ENCODE data around the gene UBE2B.

UBE2B gene

GRCh38 chr5:134426361-134426760 lies 55.0 kb downstream of the UBE2B start:
- no peaks in the 10 kb centered on the region for H3K27me3 ChIP-seq (ENCODE audit: control insufficient read depth, insufficient read depth, low read length)
- no peaks in the 10 kb centered on the region for H3K4me1 ChIP-seq (ENCODE audit: control insufficient read depth, insufficient read depth, low read length)
- H3K4me3 ChIP-seq (ENCODE audit: low read length): no peak overlapping the region

GRCh38 chr5:134427540-134428041 lies 56.2 kb downstream of the UBE2B start:
- Histone ChIP-seq H3K36me3 (ENCODE audit: control insufficient read depth, insufficient read depth, low read length) (no peaks in the 10 kb centered on the region), H3K9me3 (ENCODE audit: control insufficient read depth, low read length) (no peaks in the 10 kb centered on the region), H3K27me3 (ENCODE audit: control insufficient read depth, insufficient read depth, low read length) (no peaks in the 10 kb centered on the region), H3K4me1 (ENCODE audit: control insufficient read depth, insufficient read depth, low read length) (no peaks in the 10 kb centered on the region), H3K9ac (ENCODE audit: low read length) (no peak overlapping the region), H3K4me3 (ENCODE audit: low read length) (no peak overlapping the region)

More at GRCh38 chr5:134426361-134426760, 55.0 kb downstream of the UBE2B start:
- Histone ChIP-seq H3K9me3 (ENCODE audit: control insufficient read depth, low read length) (no peaks in the 10 kb centered on the region), H3K9ac (ENCODE audit: low read length) (no peak overlapping the region), H3K36me3 (ENCODE audit: control insufficient read depth, insufficient read depth, low read length) (no peaks in the 10 kb centered on the region)

GRCh38 chr5:134430001-134430569 lies 58.7 kb downstream of the UBE2B start:
- H3K36me3 ChIP-seq (ENCODE audit: control insufficient read depth, insufficient read depth, low read length): no peaks in the 10 kb centered on the region
- H3K4me3 ChIP-seq (ENCODE audit: low read length): no peak overlapping the region
- no peaks in the 10 kb centered on the region for H3K27me3 ChIP-seq (ENCODE audit: control insufficient read depth, insufficient read depth, low read length)
- no peaks in the 10 kb centered on the region for H3K9me3 ChIP-seq (ENCODE audit: control insufficient read depth, low read length)
- H3K9ac ChIP-seq (ENCODE audit: low read length): no peak overlapping the region
- H3K4me1 ChIP-seq (ENCODE audit: control insufficient read depth, insufficient read depth, low read length): no peaks in the 10 kb centered on the region

GRCh38 chr5:134432174-134432573 lies 60.8 kb downstream of the UBE2B start:
- Histone ChIP-seq H3K27me3 (ENCODE audit: control insufficient read depth, insufficient read depth, low read length) (no peaks in the 10 kb centered on the region), H3K9ac (ENCODE audit: low read length) (no peak overlapping the region), H3K4me3 (ENCODE audit: low read length) (no peak overlapping the region), H3K4me1 (ENCODE audit: control insufficient read depth, insufficient read depth, low read length) (peaks cover 10% of the 10 kb centered on the region), H3K36me3 (ENCODE audit: control insufficient read depth, insufficient read depth, low read length) (no peaks in the 10 kb centered on the region), H3K9me3 (ENCODE audit: control insufficient read depth, low read length) (no peaks in the 10 kb centered on the region)

- no peaks in the 10 kb centered on the region for H3K9me3 ChIP-seq (ENCODE audit: control insufficient read depth, low read length)
- no peak overlapping the region for H3K9ac ChIP-seq (ENCODE audit: low read length)
- H3K27me3 ChIP-seq (ENCODE audit: control insufficient read depth, insufficient read depth, low read length): no peaks in the 10 kb centered on the region
- H3K4me3 ChIP-seq (ENCODE audit: low read length): no peak overlapping the region
- H3K4me1 ChIP-seq (ENCODE audit: control insufficient read depth, insufficient read depth, low read length): peaks cover 17% of the 10 kb centered on the region
- H3K36me3 ChIP-seq (ENCODE audit: control insufficient read depth, insufficient read depth, low read length): no peaks in the 10 kb centered on the region
Measured at GRCh38 chr5:134432677-134433359, 61.4 kb downstream of the UBE2B start.

- Histone ChIP-seq H3K27me3 (ENCODE audit: control insufficient read depth, insufficient read depth, low read length) (no peaks in the 10 kb centered on the region), H3K9ac (ENCODE audit: low read length) (no peak overlapping the region), H3K4me1 (ENCODE audit: control insufficient read depth, insufficient read depth, low read length) (peaks cover 31% of the 10 kb centered on the region), H3K9me3 (ENCODE audit: control insufficient read depth, low read length) (no peaks in the 10 kb centered on the region), H3K4me3 (ENCODE audit: low read length) (no peak overlapping the region), H3K36me3 (ENCODE audit: control insufficient read depth, insufficient read depth, low read length) (no peaks in the 10 kb centered on the region)
Measured at GRCh38 chr5:134435560-134435959, 64.2 kb downstream of the UBE2B start.

GRCh38 chr5:134436523-134437339 lies 65.4 kb downstream of the UBE2B start:
- H3K4me1 ChIP-seq (ENCODE audit: control insufficient read depth, insufficient read depth, low read length): peaks cover 34% of the 10 kb centered on the region
- no peaks in the 10 kb centered on the region for H3K36me3 ChIP-seq (ENCODE audit: control insufficient read depth, insufficient read depth, low read length)
- no peak overlapping the region for H3K4me3 ChIP-seq (ENCODE audit: low read length)
- no peaks in the 10 kb centered on the region for H3K9me3 ChIP-seq (ENCODE audit: control insufficient read depth, low read length)
- H3K27me3 ChIP-seq (ENCODE audit: control insufficient read depth, insufficient read depth, low read length): no peaks in the 10 kb centered on the region
- H3K9ac ChIP-seq (ENCODE audit: low read length): peak overlapping the region; percentile 42

GRCh38 chr5:134437340-134437846 lies 66.0 kb downstream of the UBE2B start:
- Histone ChIP-seq H3K9ac (ENCODE audit: low read length) (no peak overlapping the region), H3K9me3 (ENCODE audit: control insufficient read depth, low read length) (no peaks in the 10 kb centered on the region), H3K4me3 (ENCODE audit: low read length) (no peak overlapping the region), H3K4me1 (ENCODE audit: control insufficient read depth, insufficient read depth, low read length) (peaks cover 34% of the 10 kb centered on the region), H3K27me3 (ENCODE audit: control insufficient read depth, insufficient read depth, low read length) (no peaks in the 10 kb centered on the region), H3K36me3 (ENCODE audit: control insufficient read depth, insufficient read depth, low read length) (no peaks in the 10 kb centered on the region)

- H3K9ac ChIP-seq (ENCODE audit: low read length): no peak overlapping the region
Measured at GRCh38 chr5:134437847-134438581, 66.6 kb downstream of the UBE2B start.

GRCh38 chr5:134438721-134439123 lies 67.4 kb downstream of the UBE2B start:
- no peaks in the 10 kb centered on the region for H3K9me3 ChIP-seq (ENCODE audit: control insufficient read depth, low read length)
- no peak overlapping the region for H3K4me3 ChIP-seq (ENCODE audit: low read length)
- no peaks in the 10 kb centered on the region for H3K27me3 ChIP-seq (ENCODE audit: control insufficient read depth, insufficient read depth, low read length)
- H3K36me3 ChIP-seq (ENCODE audit: control insufficient read depth, insufficient read depth, low read length): no peaks in the 10 kb centered on the region
- no peak overlapping the region for H3K9ac ChIP-seq (ENCODE audit: low read length)
- H3K4me1 ChIP-seq (ENCODE audit: control insufficient read depth, insufficient read depth, low read length): peaks cover 34% of the 10 kb centered on the region

More at GRCh38 chr5:134437847-134438581, 66.6 kb downstream of the UBE2B start:
- Histone ChIP-seq H3K9me3 (ENCODE audit: control insufficient read depth, low read length) (no peaks in the 10 kb centered on the region), H3K27me3 (ENCODE audit: control insufficient read depth, insufficient read depth, low read length) (no peaks in the 10 kb centered on the region), H3K36me3 (ENCODE audit: control insufficient read depth, insufficient read depth, low read length) (no peaks in the 10 kb centered on the region), H3K4me1 (ENCODE audit: control insufficient read depth, insufficient read depth, low read length) (peaks cover 34% of the 10 kb centered on the region), H3K4me3 (ENCODE audit: low read length) (no peak overlapping the region)

- Histone ChIP-seq H3K9me3 (ENCODE audit: control insufficient read depth, low read length) (no peaks in the 10 kb centered on the region), H3K4me1 (ENCODE audit: control insufficient read depth, insufficient read depth, low read length) (peaks cover 34% of the 10 kb centered on the region), H3K4me3 (ENCODE audit: low read length) (no peak overlapping the region), H3K9ac (ENCODE audit: low read length) (no peak overlapping the region), H3K36me3 (ENCODE audit: control insufficient read depth, insufficient read depth, low read length) (no peaks in the 10 kb centered on the region), H3K27me3 (ENCODE audit: control insufficient read depth, insufficient read depth, low read length) (no peaks in the 10 kb centered on the region)
Measured at GRCh38 chr5:134439210-134439654, 67.9 kb downstream of the UBE2B start.
